Astrocyte of the spinal cord (primary cell): ENCODE results near the gene CHD6.
A peak's percentile ranks its signal among the peaks of the same experiment; 100 is the strongest.

Source experiments
- DNase-seq: peaks from one replicate; pipeline ENCODE4 v3.0.0; 2011; ENCODE audit warnings: low read depth, low spot score
- H3K4me3 ChIP-seq: 2 replicates; pipeline ENCODE4 v1.5.1; 2011; ENCODE audit warnings: low read depth, mild to moderate bottlenecking, low read length, moderate library complexity
- in situ Hi-C: cut with HindIII; loops from 2 replicates; pipeline ENCODE4 v1.10.0; 2017; ENCODE audit warnings: low sequenced_read_pairs
- TF ChIP-seq, protein P1 (sequence below): IDR thresholded peaks from 2 replicates; pipeline ENCODE4 v1.5.1; 2012; ENCODE audit warnings: low read depth, mild to moderate bottlenecking, low read length, inconsistent platforms

CHD6 gene

DNA sequence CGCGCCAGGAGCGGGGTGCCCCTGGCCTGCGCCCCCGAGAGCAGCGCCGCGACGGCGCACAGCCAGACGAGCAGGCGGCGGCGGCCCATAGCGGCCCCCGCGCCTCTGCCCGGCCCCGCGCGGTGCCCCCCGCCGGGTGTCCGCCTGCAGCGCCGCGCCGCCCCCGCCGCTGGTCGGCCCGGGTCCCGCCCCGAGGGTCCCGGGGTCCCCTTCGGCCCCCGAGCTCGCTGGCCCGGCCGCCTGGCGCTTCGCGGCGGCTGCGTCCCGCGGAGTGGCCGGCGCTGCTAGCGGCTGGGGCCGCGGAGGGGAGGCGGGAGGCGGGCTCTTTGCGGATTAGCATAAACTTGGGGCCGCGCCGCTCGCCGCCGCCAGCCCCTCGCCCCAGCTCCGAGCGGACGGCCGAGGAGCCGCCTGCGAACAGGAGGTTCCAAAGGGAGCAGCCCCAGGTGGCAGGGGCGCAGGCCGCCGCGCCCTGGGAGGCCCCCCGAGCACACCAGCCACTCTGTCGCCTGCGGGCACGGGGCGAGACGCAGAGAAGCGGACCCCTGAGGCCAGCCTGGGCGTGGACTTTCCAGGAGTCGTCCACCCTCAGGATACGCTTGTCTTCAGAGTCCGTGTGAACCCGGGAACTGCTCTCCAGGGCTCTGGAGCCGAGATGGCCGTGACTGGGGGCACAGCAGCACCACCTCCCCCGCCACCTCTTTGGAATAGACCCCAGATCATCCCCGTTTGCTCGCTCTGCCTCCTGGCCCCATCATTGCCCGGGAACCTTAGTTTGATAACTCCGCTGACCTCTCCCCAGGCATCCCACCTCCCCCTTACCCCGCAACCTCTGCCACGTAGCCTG, 251.4 kb downstream of the CHD6 start, which contains the start of gene EMILIN3:
TSS of gene EMILIN3 (minus strand) at position 273 of the 847 bp plus-strand sequence. CDS start at position 89, 184 bp downstream.
- TF ChIP-seq, protein P1, sequence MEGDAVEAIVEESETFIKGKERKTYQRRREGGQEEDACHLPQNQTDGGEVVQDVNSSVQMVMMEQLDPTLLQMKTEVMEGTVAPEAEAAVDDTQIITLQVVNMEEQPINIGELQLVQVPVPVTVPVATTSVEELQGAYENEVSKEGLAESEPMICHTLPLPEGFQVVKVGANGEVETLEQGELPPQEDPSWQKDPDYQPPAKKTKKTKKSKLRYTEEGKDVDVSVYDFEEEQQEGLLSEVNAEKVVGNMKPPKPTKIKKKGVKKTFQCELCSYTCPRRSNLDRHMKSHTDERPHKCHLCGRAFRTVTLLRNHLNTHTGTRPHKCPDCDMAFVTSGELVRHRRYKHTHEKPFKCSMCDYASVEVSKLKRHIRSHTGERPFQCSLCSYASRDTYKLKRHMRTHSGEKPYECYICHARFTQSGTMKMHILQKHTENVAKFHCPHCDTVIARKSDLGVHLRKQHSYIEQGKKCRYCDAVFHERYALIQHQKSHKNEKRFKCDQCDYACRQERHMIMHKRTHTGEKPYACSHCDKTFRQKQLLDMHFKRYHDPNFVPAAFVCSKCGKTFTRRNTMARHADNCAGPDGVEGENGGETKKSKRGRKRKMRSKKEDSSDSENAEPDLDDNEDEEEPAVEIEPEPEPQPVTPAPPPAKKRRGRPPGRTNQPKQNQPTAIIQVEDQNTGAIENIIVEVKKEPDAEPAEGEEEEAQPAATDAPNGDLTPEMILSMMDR = no peak
- in situ Hi-C loops = no loop called here
- no peak within 1 kb of the TSS for H3K4me3 ChIP-seq
- no peak for DNase-seq

DNA sequence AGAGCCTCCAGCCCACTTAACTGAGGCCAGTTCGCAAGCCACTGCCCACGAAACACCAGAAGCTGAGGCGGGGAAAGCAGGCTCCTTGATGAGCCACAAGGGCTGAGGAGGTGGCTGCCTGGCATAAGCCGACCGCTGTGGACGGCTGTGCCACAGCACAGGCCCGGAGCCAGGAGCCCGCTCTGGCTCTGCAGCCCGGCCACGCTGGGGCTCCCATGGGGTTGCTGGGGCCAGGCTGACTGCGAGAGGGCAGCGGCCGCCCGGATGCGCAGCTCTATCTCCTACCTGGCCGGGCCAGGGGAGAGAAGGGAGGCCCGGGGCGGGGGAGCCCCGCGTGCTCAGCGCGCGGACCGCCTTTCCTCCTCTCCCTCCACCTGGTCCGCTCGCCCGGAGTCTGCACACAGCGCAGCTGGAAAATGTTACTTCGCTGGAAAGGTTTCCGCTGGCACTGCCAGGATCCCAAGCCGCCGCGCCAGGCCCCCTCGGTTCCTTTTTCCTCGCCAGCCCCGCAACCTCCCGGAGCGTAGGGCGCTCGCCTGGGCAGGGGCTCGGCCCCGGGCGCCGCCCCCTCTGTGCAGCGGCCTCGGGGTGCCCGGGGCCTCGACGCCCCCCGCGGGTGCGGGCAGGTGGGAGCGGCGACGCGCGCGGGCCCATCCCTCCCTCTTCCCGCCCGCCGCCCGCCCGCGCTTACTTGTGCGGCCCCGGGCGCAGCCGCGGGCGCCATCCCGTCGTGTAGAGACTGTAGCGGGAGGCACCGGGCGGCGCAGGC, 252.2 kb downstream of the CHD6 start:
- no peak for DNase-seq
- in situ Hi-C loops = no loop called here
- TF ChIP-seq, protein P1 = no peak
- H3K4me3 ChIP-seq = no peak overlapping the region

DNA sequence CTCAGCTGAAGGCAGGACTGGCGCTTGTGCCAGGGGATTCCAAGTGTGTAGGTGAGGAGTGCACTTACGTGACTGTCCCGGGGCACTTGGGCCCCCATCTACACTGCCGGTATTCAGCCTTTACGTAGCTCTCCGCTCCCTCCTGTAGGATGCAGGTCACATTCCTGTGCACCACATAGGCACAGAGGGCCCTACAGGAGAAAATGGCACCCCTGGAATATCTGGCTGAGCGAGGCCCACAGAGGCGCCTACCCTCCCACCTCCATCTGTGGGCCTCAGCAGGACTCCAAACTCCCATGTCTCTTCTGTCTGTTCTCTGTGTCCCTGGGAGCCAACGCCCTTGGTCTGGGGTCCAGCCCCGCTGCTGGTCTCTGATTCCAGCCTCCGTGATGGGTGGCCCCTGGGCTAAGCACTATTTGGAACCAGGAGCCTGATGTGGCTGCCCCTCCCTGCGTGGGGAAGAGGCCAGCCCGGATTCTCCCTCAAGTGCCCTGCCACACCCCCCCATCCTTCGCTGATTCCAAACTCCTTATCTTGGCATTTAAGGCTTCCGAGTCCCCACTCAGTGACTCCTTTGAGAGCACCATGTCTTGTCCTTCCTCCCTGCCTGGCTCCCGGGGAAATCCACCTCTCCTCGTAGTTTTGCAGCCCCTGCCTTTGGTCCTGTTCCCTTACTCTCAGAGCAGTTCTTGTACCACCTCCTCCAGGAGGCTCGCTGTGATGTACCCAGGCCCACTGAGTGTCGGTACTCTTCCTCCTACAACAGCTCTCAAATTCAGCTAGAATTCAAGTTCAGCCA, 253.0 kb downstream of the CHD6 start:
- H3K4me3 ChIP-seq = no peak overlapping the region
- in situ Hi-C loops = no loop called here
- no peak for DNase-seq
- TF ChIP-seq, protein P1 = no peak

DNA sequence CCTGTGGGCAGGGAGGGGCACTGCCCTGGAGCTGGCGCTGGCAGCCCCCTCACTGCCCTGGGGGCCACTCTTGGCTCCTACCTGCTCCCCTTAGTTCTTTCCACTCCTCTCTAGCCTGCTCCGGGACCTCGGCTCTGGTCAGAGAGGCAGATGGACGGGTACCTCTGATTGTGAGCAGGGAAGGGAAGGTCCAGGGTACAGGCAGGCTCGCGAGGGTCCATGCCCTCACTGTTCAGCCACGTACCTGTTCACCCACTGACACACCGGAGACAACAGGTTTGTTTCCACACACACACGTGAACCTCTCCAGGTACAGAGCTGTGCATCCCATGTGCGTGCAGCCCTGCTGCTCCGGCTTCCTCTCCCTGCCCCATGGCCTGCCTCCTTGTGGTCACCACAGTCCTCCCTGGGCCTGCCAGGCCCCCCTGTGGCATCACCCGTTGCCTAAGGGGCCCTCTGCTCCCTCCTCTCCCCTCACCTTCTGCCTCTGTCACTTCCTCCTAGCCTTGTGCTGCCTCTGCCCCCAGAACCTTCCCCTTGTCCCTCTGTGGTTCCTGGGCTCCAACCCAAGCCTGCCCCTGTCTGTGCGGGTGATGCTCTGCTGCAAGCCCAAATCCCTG, 253.8 kb downstream of the CHD6 start:
- no peak overlapping the region for H3K4me3 ChIP-seq
- TF ChIP-seq, protein P1 = peak; percentile 2
- in situ Hi-C loops = no loop called here
- no peak for DNase-seq

DNA sequence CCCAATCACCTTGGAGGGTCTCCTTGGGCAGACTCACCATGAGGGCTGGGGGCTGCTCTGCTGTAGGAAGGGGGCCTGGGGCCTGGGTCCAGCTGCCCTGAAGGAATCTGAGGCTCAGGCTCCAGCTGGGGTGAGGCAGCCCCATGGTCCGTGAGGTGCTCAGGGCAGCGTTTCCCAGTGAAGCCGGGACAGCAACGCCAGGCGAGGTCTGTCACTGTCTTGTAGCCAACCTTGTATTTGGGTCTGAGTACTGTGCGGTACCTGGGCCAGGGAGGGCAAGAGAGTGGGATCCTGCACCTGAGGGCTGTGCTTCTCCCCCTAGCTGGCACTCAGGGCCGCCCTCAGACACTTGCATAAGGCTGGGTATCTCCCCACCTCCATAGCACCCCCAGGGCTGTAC, 254.6 kb downstream of the CHD6 start:
- no peak overlapping the region for H3K4me3 ChIP-seq
- no peak for DNase-seq
- in situ Hi-C loops = no loop called here

More for the DNA sequence above, 254.6 kb downstream of the CHD6 start:
- TF ChIP-seq, protein P1 = no peak
